ENCODE results near the gene LILRA5. TPM values are rescaled to one million over a fixed set of nuclear protein-coding genes. Genes with fewer than 3 reads are reported as not detected.
"Not testable (repeated sequence)": the region's sequence is repeated elsewhere in the genome, so short reads cannot be mapped to it uniquely, and the experiment has no call there.

LILRA5 gene
- total RNA-seq, 1 donor from 2014 or later, result not detected

DNA sequence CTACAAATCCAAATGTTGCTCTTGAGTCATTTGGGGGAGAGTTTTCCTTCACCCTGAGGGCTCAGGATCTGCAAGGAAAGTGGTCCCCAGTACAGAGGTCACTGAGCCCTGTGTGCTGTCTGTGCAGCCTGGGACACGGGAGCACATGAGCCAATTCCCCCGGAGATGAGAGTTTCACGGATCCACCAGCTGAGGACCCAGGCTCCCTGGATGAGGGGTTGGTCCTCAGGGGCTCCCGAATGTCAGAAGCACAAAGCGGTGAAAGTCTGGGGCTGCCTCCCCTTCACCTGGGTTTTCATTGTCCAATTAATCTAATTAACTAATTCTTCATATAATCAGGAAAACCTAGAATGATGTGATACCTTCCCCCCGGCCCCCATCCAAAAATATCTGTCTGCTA lies 18.4 kb downstream of the LILRA5 start:
- Histone ChIP-seq H3K4me3 (ENCODE audit: insufficient read depth, low read depth, low read length) (no peak overlapping the region), H4K20me1 (ENCODE audit: insufficient read depth, low read length) (no peaks in the 10 kb centered on the region), H3K79me2 (ENCODE audit: insufficient read depth, low read length) (no peaks in the 10 kb centered on the region), H3K9me3 (ENCODE audit: insufficient read depth, low read depth, low read length) (no peaks in the 10 kb centered on the region), H2AFZ (ENCODE audit: low read depth, low read length) (no peak overlapping the region), H3K27me3 (ENCODE audit: insufficient read depth, low read length) (no peaks in the 10 kb centered on the region), H3K9ac (ENCODE audit: low read length) (no peak overlapping the region), H3K27ac (ENCODE audit: low read depth, low read length) (no peak overlapping the region), H3K4me2 (ENCODE audit: low read length) (no peak overlapping the region), H3K4me1 (ENCODE audit: insufficient read depth, low read length) (no peaks in the 10 kb centered on the region), H3K36me3 (ENCODE audit: insufficient read depth, low read length) (no peaks in the 10 kb centered on the region)
- Mint-ChIP-seq H3K4me3 (ENCODE audit: unreplicated experiment) (no peak overlapping the region), H3K36me3 (ENCODE audit: low read depth, unreplicated experiment) (no peaks in the 10 kb centered on the region), H3K27ac (ENCODE audit: unreplicated experiment) (no peak overlapping the region), H3K9me3 (ENCODE audit: unreplicated experiment) (peaks cover 8% of the 10 kb centered on the region), H3K27me3 (ENCODE audit: low read depth, unreplicated experiment) (peaks cover 52% of the 10 kb centered on the region), H3K4me1 (ENCODE audit: low read depth, unreplicated experiment) (no peaks in the 10 kb centered on the region)
- DNase-seq (ENCODE audit: low read depth) (no peak), FAIRE-seq (no peak)
- TF ChIP-seq, protein P1, sequence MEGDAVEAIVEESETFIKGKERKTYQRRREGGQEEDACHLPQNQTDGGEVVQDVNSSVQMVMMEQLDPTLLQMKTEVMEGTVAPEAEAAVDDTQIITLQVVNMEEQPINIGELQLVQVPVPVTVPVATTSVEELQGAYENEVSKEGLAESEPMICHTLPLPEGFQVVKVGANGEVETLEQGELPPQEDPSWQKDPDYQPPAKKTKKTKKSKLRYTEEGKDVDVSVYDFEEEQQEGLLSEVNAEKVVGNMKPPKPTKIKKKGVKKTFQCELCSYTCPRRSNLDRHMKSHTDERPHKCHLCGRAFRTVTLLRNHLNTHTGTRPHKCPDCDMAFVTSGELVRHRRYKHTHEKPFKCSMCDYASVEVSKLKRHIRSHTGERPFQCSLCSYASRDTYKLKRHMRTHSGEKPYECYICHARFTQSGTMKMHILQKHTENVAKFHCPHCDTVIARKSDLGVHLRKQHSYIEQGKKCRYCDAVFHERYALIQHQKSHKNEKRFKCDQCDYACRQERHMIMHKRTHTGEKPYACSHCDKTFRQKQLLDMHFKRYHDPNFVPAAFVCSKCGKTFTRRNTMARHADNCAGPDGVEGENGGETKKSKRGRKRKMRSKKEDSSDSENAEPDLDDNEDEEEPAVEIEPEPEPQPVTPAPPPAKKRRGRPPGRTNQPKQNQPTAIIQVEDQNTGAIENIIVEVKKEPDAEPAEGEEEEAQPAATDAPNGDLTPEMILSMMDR (IDR thresholded peaks at IDR 0.05; ENCODE audit: insufficient read depth, low read depth, low read length), result no peak
- TF ChIP-seq EZH2 (IDR thresholded peaks at IDR 0.05; ENCODE audit: insufficient read depth, low read length), result no peak

DNA sequence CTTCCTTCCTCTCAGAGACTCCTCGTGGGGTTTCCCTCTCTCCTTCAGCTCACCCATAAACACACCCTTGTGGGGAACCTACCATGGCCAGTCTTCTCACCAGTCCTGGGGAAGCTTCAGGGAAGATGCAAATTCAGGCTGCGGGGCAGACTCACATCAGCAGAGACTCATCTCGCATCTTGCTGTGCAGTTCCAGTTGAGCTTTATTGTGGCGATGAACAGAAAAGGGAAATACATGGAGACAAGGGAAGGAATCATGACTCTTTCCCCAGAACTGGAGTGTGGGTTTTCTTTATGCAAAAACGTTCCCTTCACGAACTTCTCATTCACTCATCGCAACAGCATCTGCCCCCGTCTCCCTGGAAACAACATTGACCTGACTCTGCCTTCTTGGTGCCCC lies 23.8 kb downstream of the LILRA5 start:
- not testable (repeated sequence) for H3K36me3 Mint-ChIP-seq (ENCODE audit: low read depth, unreplicated experiment); H3K27ac Mint-ChIP-seq (ENCODE audit: unreplicated experiment); H3K9me3 ChIP-seq (ENCODE audit: insufficient read depth, low read depth, low read length); H3K27me3 ChIP-seq (ENCODE audit: insufficient read depth, low read length); H3K4me2 ChIP-seq (ENCODE audit: low read length); H3K4me3 ChIP-seq (ENCODE audit: insufficient read depth, low read depth, low read length); FAIRE-seq; H3K79me2 ChIP-seq (ENCODE audit: insufficient read depth, low read length); H3K4me3 Mint-ChIP-seq (ENCODE audit: unreplicated experiment); H3K27ac ChIP-seq (ENCODE audit: low read depth, low read length); H2AFZ ChIP-seq (ENCODE audit: low read depth, low read length); H3K4me1 Mint-ChIP-seq (ENCODE audit: low read depth, unreplicated experiment); H3K4me1 ChIP-seq (ENCODE audit: insufficient read depth, low read length); H3K9me3 Mint-ChIP-seq (ENCODE audit: unreplicated experiment); DNase-seq (ENCODE audit: low read depth); H4K20me1 ChIP-seq (ENCODE audit: insufficient read depth, low read length); H3K36me3 ChIP-seq (ENCODE audit: insufficient read depth, low read length); H3K9ac ChIP-seq (ENCODE audit: low read length)
- peaks cover 43% of the 10 kb centered on the region for H3K27me3 Mint-ChIP-seq (ENCODE audit: low read depth, unreplicated experiment)

DNA sequence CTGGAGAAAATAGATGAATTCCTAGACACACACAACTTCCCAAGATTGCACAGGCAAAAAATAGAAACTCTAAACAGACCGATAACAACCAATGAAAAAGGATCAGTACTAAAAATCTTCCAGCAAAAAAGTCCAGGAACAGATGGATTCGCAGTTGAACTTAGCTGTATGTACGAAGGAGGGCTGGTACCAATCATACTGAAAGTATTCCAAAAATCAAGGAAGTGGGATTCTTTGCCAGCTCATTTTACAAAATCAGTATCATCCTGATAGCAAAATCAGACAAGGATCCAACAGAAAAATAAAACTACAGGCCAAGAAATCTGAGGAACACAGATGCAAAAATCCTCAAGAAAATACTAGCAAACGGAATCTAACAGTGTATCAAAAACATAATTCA lies 25.5 kb downstream of the LILRA5 start:
- Histone ChIP-seq H3K9me3 (ENCODE audit: insufficient read depth, low read depth, low read length) (no peaks in the 10 kb centered on the region), H3K4me2 (ENCODE audit: low read length) (peak overlapping the region; percentile 26), H3K36me3 (ENCODE audit: insufficient read depth, low read length) (no peaks in the 10 kb centered on the region), H3K4me3 (ENCODE audit: insufficient read depth, low read depth, low read length) (no peak overlapping the region), H3K4me1 (ENCODE audit: insufficient read depth, low read length) (peaks cover 6% of the 10 kb centered on the region), H3K79me2 (ENCODE audit: insufficient read depth, low read length) (no peaks in the 10 kb centered on the region), H3K27me3 (ENCODE audit: insufficient read depth, low read length) (no peaks in the 10 kb centered on the region), H4K20me1 (ENCODE audit: insufficient read depth, low read length) (no peaks in the 10 kb centered on the region), H3K9ac (ENCODE audit: low read length) (peak overlapping the region; percentile 31), H3K27ac (ENCODE audit: low read depth, low read length) (peak overlapping the region; percentile 50), H2AFZ (ENCODE audit: low read depth, low read length) (no peak overlapping the region)
- Mint-ChIP-seq H3K27ac (ENCODE audit: unreplicated experiment) (no peak overlapping the region), H3K27me3 (ENCODE audit: low read depth, unreplicated experiment) (peaks cover 44% of the 10 kb centered on the region), H3K4me1 (ENCODE audit: low read depth, unreplicated experiment) (peaks cover 7% of the 10 kb centered on the region), H3K36me3 (ENCODE audit: low read depth, unreplicated experiment) (no peaks in the 10 kb centered on the region), H3K9me3 (ENCODE audit: unreplicated experiment) (peaks cover 8% of the 10 kb centered on the region), H3K4me3 (ENCODE audit: unreplicated experiment) (no peak overlapping the region)
- DNase-seq (ENCODE audit: low read depth) (no peak), FAIRE-seq (no peak)
- TF ChIP-seq EZH2 (IDR thresholded peaks at IDR 0.05; ENCODE audit: insufficient read depth, low read length), result no peak
- TF ChIP-seq, protein P1 (IDR thresholded peaks at IDR 0.05; ENCODE audit: insufficient read depth, low read depth, low read length), result no peak

DNA sequence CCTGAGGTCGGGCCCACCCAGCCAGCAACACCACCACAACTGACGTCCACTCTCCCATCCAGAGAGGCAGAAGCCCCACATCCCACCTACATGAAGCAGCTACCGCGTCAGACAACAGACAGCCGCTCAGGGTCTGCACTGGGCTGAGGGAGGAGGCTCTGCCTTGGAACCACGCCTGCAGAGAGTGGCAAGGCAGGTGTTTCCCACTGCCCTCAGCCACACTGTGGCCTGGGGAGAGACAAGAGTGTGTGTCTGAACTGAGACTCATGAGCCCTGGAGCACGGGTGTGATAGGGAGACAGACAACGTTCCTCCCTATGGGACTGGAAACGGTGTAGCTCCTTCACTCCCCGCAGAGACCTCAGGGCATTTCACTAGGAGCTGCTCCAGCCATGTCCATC lies 26.7 kb downstream of the LILRA5 start:
- H3K27ac ChIP-seq (ENCODE audit: low read depth, low read length); FAIRE-seq; H2AFZ ChIP-seq (ENCODE audit: low read depth, low read length); H3K9me3 ChIP-seq (ENCODE audit: insufficient read depth, low read depth, low read length); H3K4me3 Mint-ChIP-seq (ENCODE audit: unreplicated experiment); H3K79me2 ChIP-seq (ENCODE audit: insufficient read depth, low read length); DNase-seq (ENCODE audit: low read depth); H3K4me3 ChIP-seq (ENCODE audit: insufficient read depth, low read depth, low read length); H3K9ac ChIP-seq (ENCODE audit: low read length); H3K27ac Mint-ChIP-seq (ENCODE audit: unreplicated experiment); H3K4me1 ChIP-seq (ENCODE audit: insufficient read depth, low read length); H3K4me1 Mint-ChIP-seq (ENCODE audit: low read depth, unreplicated experiment); H3K27me3 ChIP-seq (ENCODE audit: insufficient read depth, low read length); H3K36me3 ChIP-seq (ENCODE audit: insufficient read depth, low read length); H4K20me1 ChIP-seq (ENCODE audit: insufficient read depth, low read length); H3K36me3 Mint-ChIP-seq (ENCODE audit: low read depth, unreplicated experiment); H3K4me2 ChIP-seq (ENCODE audit: low read length): not testable (repeated sequence)
- peaks cover 10% of the 10 kb centered on the region for H3K9me3 Mint-ChIP-seq (ENCODE audit: unreplicated experiment)
- peaks cover 49% of the 10 kb centered on the region for H3K27me3 Mint-ChIP-seq (ENCODE audit: low read depth, unreplicated experiment)

DNA sequence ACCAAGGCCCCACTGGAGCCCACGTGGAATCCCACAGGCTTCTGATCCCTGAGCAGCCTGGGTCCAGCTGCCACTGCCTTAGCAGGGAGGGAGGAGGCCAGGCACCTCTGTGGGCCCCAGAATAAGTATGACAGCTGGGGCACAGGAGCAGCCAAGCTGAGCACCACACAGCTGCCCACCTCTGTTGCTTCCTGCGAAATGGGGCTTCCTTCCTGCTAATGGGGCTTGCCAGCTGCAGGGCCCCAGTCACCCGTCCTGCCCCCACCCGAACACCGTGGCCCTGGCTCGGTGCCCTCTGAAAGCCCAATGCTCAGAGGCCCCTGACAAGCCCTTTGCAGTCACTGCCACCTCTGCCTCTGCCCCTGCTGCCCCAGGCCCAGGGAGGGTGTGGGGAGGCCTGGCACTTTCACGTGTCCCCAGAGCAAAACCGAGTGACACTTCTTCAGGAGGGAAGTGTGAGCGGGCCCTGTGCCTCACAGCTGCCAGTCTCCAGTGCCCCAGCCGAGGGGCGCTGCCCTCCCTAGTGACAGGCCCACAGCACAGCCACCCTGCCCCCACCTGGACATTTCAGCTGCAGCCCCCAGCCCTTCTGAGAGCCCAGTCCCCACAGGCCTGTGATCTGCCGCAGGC lies 27.4 kb downstream of the LILRA5 start:
- H3K4me3 ChIP-seq (ENCODE audit: insufficient read depth, low read depth, low read length); H3K79me2 ChIP-seq (ENCODE audit: insufficient read depth, low read length); H3K4me1 ChIP-seq (ENCODE audit: insufficient read depth, low read length); H3K9ac ChIP-seq (ENCODE audit: low read length); H3K27me3 ChIP-seq (ENCODE audit: insufficient read depth, low read length); DNase-seq (ENCODE audit: low read depth); H3K36me3 Mint-ChIP-seq (ENCODE audit: low read depth, unreplicated experiment); H4K20me1 ChIP-seq (ENCODE audit: insufficient read depth, low read length); H3K4me3 Mint-ChIP-seq (ENCODE audit: unreplicated experiment); H2AFZ ChIP-seq (ENCODE audit: low read depth, low read length); H3K27ac Mint-ChIP-seq (ENCODE audit: unreplicated experiment); FAIRE-seq; H3K4me2 ChIP-seq (ENCODE audit: low read length); H3K9me3 ChIP-seq (ENCODE audit: insufficient read depth, low read depth, low read length); H3K36me3 ChIP-seq (ENCODE audit: insufficient read depth, low read length); H3K27ac ChIP-seq (ENCODE audit: low read depth, low read length); H3K4me1 Mint-ChIP-seq (ENCODE audit: low read depth, unreplicated experiment): not testable (repeated sequence)
- peaks cover 11% of the 10 kb centered on the region for H3K9me3 Mint-ChIP-seq (ENCODE audit: unreplicated experiment)
- H3K27me3 Mint-ChIP-seq (ENCODE audit: low read depth, unreplicated experiment), result peaks cover 53% of the 10 kb centered on the region
